ENCODE measurements around the gene SMCO3. TPM values are rescaled to one million over a fixed set of nuclear protein-coding genes. Genes with fewer than 3 reads are reported as not detected.

Gene SMCO3
- total RNA-seq, 1 experiment from 2014 or later: not detected

GRCh38 chr12:14833336-14833735, 19.4 kb upstream of the SMCO3 start:
- Mint-ChIP-seq H3K27ac (no peak overlapping the region), H3K9me3 (peaks cover 4% of the 10 kb centered on the region; the same call in 1 of the 2 replicates), H3K27me3 (ENCODE audit: low read depth) (no peaks in the 10 kb centered on the region), H3K4me3 (no peak overlapping the region), H3K4me1 (no peaks in the 10 kb centered on the region), H3K36me3 (no peaks in the 10 kb centered on the region)
- POLR2A ChIA-PET: no interaction called here
- no peak for ATAC-seq
- CTCF ChIA-PET: interaction anchor here (0.5 kb wide), 1 partner anchor 118 kb away, joined by 3 read pairs; no protein-coding TSS in a partner anchor
- DNase-seq (ENCODE audit: low spot score): no peak
- TF ChIP-seq ZBTB43 (CRISPR knock-in tag; IDR thresholded peaks at IDR 0.05) (no peak), ZNF416 (CRISPR knock-in tag; IDR thresholded peaks at IDR 0.05) (no peak), ZNF317 (CRISPR knock-in tag; IDR thresholded peaks at IDR 0.05; ENCODE audit: borderline replicate concordance, low read depth) (no peak), NR3C1 (CRISPR knock-in tag; conservative IDR thresholded peaks at IDR 0.05; ENCODE audit: low read depth) (no peak), USF1 (CRISPR knock-in tag; IDR thresholded peaks at IDR 0.05) (no peak), GRHL2 (CRISPR knock-in tag; IDR thresholded peaks at IDR 0.05; ENCODE audit: insufficient replicate concordance, severe bottlenecking) (no peak)

- Mint-ChIP-seq H3K27me3 (ENCODE audit: low read depth) (no peaks in the 10 kb centered on the region), H3K9me3 (peaks cover 4% of the 10 kb centered on the region; the same call in 1 of the 2 replicates), H3K36me3 (no peaks in the 10 kb centered on the region), H3K4me1 (peaks cover 4% of the 10 kb centered on the region), H3K27ac (no peak overlapping the region), H3K4me3 (no peak overlapping the region)
- POLR2A ChIA-PET: interaction anchor here (0.8 kb wide), 1 partner anchor 26 kb away, joined by 3 read pairs; the partner anchor contains the start of genes C12orf60 and WBP11
- ATAC-seq (peak; percentile 91), DNase-seq (ENCODE audit: low spot score) (no peak)
- CTCF ChIA-PET: interaction anchor here (1.2 to 1.9 kb wide), 2 partner anchors 18 to 167 kb away, joined by 3 to 10 read pairs; no protein-coding TSS in a partner anchor
- TF ChIP-seq CREB1 (CRISPR knock-in tag; IDR thresholded peaks at IDR 0.05) (no peak), HMGA2 (CRISPR knock-in tag; IDR thresholded peaks at IDR 0.05) (no peak), NFYB (CRISPR knock-in tag; conservative IDR thresholded peaks at IDR 0.05; ENCODE audit: low read depth) (peak; percentile 70), AFF4 (CRISPR knock-in tag; IDR thresholded peaks at IDR 0.05; ENCODE audit: borderline replicate concordance) (no peak), GTF2I (CRISPR knock-in tag; conservative IDR thresholded peaks at IDR 0.05) (no peak), PREB (CRISPR knock-in tag; IDR thresholded peaks at IDR 0.05; ENCODE audit: borderline replicate concordance) (no peak)
Measured at GRCh38 chr12:14828892-14829291, 14.9 kb upstream of the SMCO3 start.

- Mint-ChIP-seq H3K4me1 (peaks cover 4% of the 10 kb centered on the region), H3K36me3 (no peaks in the 10 kb centered on the region), H3K27ac (no peak overlapping the region), H3K4me3 (no peak overlapping the region), H3K27me3 (ENCODE audit: low read depth) (no peaks in the 10 kb centered on the region), H3K9me3 (peaks cover 4% of the 10 kb centered on the region; the same call in 1 of the 2 replicates)
- DNase-seq (ENCODE audit: low spot score) (no peak), ATAC-seq (no peak)
- CTCF ChIA-PET: no interaction called here
- TF ChIP-seq ZNF671 (CRISPR knock-in tag; IDR thresholded peaks at IDR 0.05) (no peak), ZNF281 (CRISPR knock-in tag; IDR thresholded peaks at IDR 0.05) (no peak), ZNF138 (CRISPR knock-in tag; conservative IDR thresholded peaks at IDR 0.05) (no peak), RORB (CRISPR knock-in tag; IDR thresholded peaks at IDR 0.05) (no peak)
- POLR2A ChIA-PET: no interaction called here
Measured at GRCh38 chr12:14827043-14827442, 13.1 kb upstream of the SMCO3 start.

Measured in WTC11 (cell line).